Mammary microvascular endothelial cell (primary cell): ENCODE results near the gene CSNK1G3. TPM values are rescaled to one million over a fixed set of nuclear protein-coding genes. Genes with fewer than 3 reads are reported as not detected.

ENCODE experiments used
- total RNA-seq: library from RNA; depleted of rRNA; stranded (reverse); fragments of >200 nt; gene quantifications from 2 replicates; pipeline ENCODE4 v1.2.3, GENCODE V29; 2015

CSNK1G3 gene
- total RNA-seq = 32.0 and 44.5 TPM in 2 replicates

GRCh38 chr5:123511648-123512605 lies at the start of gene CSNK1G3:
TSS of gene CSNK1G3 (plus strand) at chr5:123512177. CDS start at chr5:123545664, 33,487 bp downstream.

Other genes starting within 250 kb of the CSNK1G3 start
- gene CEP120, start 88.8 kb upstream of the CSNK1G3 start, total RNA-seq = 10.4 and 11.5 TPM in 2 replicates